HG02852 (cell line): ENCODE measurements around the gene APOBEC3C.
"Not testable (repeated sequence)": the region's sequence is repeated elsewhere in the genome, so short reads cannot be mapped to it uniquely, and the experiment has no call there.

Experiments used
- ATAC-seq: cut with Tn5 transposase; IDR thresholded peaks from one replicate; pipeline ENCODE4 v1.9.1; 2021; ENCODE audit warnings: mild to moderate bottlenecking, moderate library complexity; ENCODE audit not compliant: unreplicated experiment

Gene APOBEC3C

DNA sequence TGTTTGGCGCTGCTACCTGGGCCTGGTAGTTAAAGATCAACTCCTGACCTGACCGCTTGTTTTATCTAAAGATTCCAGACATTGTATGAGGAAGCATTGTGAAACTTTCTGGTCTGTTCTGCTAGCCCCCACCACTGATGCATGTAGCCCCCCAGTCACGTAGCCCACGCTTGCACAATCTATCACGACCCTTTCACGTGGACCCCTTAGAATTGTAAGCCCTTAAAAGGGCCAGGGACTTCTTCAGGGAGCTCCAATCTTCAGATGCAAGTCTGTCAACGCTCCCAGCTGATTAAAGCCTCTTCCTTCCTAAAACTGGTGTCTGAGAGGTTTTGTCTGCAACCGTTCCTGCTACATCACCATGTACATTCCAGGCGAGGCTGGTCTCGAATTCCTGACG is 41.6 kb downstream of the APOBEC3C start:
- ATAC-seq = no peak

DNA sequence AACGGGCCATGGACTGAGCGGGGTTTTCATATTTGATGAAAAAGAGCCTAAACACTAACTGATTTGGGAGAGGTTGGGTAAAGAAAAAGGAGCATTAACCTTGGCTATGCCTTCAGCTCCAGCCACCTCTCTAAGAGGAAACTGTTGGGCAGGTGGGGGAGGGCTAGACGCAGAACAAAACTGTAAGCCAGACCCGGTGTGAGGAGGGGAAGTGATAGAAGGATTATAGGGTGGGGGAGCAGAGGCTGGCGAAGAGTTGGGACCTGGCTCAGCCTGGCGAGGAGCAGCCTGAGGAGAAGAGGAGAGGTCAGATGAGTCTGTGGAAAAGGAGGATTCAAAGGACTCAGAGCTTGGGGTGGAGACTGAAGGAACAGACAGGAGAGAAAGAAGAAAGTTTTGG is 47.2 kb downstream of the APOBEC3C start:
- ATAC-seq = not testable (repeated sequence)

DNA sequence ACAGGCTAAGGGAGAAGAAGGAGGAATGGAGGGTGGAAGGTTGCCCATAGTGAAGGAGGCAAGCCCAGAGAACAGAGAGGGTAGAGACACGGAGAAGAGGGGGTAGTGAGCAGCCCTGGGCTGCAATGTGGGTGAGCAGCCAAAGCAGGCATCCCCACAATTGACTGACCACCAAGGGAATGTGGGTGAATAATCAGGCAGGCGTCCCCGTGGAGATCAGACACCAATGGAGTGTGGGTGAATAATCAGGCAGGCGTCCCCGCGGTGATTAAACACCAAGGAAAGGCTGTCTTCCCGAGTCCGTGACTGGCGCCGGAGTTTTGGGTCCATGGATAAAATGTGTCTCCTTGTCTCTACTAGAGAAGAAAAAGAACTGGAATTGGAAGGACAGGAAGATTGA is 47.9 kb downstream of the APOBEC3C start:
- not testable (repeated sequence) for ATAC-seq

DNA sequence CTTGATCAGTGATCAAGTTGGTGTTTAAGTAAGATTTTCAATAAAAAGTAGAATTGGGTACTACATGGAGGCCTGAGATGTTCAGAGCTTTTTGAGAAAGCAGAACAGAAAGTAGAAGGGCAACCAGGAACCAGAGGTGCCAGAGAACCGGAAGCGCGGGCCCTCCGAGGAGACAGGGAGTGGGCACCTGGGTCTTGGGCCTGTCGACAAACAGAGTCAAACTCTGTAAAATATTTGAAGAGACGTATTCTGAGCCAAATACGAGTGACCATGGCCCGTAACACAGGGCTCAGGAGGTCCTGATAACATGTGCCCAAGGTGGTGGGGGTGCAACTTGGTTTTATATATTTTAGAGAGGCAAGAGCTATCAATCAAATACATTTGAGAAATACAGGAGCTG is 49.8 kb downstream of the APOBEC3C start:
- not testable (repeated sequence) for ATAC-seq

DNA sequence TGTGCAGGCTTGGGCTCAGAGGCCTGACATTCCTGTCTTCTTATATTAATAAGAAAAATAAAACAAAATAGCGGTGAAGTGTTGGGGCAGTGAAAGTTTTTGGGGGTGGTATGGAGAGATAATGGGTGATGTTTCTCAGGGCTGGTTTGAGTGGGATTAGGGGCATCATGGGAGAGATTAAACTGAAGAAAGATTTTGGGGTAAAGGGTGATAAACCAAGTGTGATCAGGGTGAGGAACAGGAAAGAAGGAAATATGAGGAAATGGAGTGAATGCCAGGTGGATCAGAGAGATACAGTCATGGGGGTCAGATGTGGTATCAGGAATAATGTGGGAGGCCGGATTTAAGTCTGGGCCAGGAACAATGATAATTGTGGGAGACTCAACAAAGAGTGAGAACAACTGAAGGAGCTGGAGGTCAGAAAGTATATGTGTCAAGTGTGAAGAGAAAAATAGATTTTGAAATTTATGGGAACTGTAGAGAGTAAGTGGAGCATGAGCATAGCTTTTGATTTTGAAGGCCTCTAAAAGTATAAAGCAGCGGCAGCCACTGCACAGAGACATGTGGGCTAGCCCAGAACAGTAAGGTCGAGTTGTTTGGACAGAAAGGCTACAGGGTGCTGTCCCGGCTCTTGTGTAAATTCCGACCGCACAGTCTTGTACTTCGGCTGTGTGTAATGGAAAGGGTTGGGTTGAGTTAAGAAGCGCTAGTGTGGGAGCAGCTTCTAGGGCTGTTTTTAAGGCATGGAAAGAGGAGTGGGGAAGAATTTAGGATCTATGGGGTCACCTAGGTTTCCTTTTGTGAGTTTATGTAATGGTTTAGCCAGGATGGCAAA is 52.6 kb downstream of the APOBEC3C start:
- peak; percentile 56 for ATAC-seq

DNA sequence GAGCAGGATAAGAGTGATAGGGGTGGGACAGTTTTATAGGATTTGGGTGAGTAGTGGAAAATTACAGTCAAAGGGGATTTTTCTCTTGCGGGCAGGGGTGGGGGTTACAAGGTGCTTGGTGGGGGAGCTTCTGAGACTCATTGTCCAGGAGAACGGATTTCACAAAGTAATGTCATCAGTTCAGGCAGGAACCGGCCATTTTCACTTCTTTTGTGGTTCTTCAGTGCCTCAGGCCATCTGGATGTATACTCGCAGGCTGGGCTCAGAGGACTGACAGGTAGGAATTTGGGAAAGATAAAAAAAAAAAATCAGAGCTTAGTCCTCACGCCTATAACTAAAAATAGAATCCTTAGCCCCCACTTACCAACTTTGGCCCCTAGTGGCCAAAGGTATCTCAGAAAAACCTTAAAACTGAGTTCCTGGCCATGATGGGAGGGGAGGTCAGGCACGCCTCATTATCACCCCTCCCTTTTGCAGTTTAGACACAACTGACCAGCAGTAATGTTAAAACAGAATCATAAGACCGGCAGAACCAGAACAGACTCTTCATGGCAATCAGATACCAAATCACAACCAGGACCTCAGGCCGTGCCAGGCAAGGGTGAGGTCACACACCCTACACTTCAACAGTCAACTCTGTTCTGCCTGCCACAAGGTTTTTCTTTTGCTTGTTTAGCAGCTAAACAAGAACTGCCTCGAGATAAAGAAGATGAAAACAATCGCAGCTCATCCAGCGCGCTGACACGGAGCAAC is 54.2 kb downstream of the APOBEC3C start:
- ATAC-seq = no peak
